Activated effector memory CD4-positive, alpha-beta T cell treated with anti-CD3 and anti-CD28 coated beads, Interleukin-2, amount 50 U/mL, for 16 hours (primary cell): ENCODE results near the gene PRKAB2.
"Not testable (repeated sequence)": the region's sequence is repeated elsewhere in the genome, so short reads cannot be mapped to it uniquely, and the experiment has no call there.

ENCODE experiments used
- DNase-seq: peaks from one replicate; pipeline ENCODE4 v3.0.0-alpha.2; 2020

The PRKAB2 gene

GRCh38 chr1:147109041-147109440 is 63.2 kb downstream of the PRKAB2 start:
- DNase-seq = no peak

DNA sequence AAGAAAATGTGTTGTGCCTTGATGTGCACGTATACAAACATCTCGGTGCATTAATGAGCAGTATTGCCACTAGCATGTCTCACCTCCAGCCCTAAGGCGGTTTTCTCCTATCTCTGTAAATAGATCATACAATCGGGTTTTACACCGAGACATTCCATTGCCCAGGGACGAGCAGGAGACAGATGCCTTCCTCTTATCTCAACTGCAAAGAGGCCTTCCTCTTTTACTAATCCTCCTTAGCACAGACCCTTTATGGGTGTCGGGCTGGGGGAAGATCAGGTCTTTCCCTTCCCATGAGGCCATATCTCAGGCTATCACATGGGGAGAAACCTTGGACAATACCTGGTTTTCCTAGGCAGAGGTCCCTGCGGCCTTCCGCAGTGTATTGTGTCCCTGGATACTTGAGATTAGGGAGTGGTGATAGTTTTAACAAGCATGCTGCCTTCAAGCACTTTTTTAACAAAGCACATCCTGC is 65.8 kb downstream of the PRKAB2 start:
- DNase-seq = not testable (repeated sequence)

- no peak for DNase-seq
These were observed 66.4 kb downstream of the PRKAB2 start for GRCh38 chr1:147105909-147106308.
